Common myeloid progenitor, CD34-positive (primary cell): ENCODE data around the gene ARHGEF7.

Experiments used
- CTCF ChIA-PET: fragments of 350-600 bp; sonication (Branson Sonifier 250); formaldehyde crosslinking; loops from one replicate; lab custom pipeline; 2021; ENCODE audit warnings: antibody characterized with exemption; lab: Charles Lee
- POLR2A ChIA-PET: fragments of 350-600 bp; sonication (Branson Sonifier 250); formaldehyde crosslinking; loops from one replicate; lab custom pipeline; 2021; ENCODE audit warnings: antibody characterized with exemption; lab: Charles Lee
- DNase-seq, 3 donors: peaks; one replicate each; pipeline versions ENCODE4 v3.0.0 to v3.0.0-alpha.2; 2013
- H3K27ac ChIP-seq, 2 experiments: 1 replicate in 1 of 2; 2 replicates in 1 of 2; pipeline ENCODE4 v1.7.0; 2013; ENCODE audit warnings: inconsistent platforms in 2 of 2, low read length in 2 of 2, mild to moderate bottlenecking in 2 of 2, low read depth in 1 of 2, moderate library complexity in 1 of 2; ENCODE audit not compliant: severe bottlenecking in 2 of 2, insufficient read depth in 1 of 2, poor library complexity in 1 of 2
- H3K27me3 ChIP-seq, 5 experiments: replicated peaks in 2 of 5; 1 replicate in 3 of 5; 2 replicates in 2 of 5; pipeline versions ENCODE4 v1.6.1 to v1.7.0; 2013; ENCODE audit warnings: low read length in 4 of 5, mild to moderate bottlenecking in 2 of 5, moderate library complexity in 2 of 5, inconsistent platforms in 1 of 5; ENCODE audit not compliant: insufficient read depth in 5 of 5, control insufficient read depth in 4 of 5
- H3K36me3 ChIP-seq, 4 experiments: 1 replicate in 2 of 4; 2 replicates in 2 of 4; pipeline versions ENCODE4 v1.6.1 to v1.7.0; 2013; ENCODE audit warnings: low read length in 3 of 4, control low read depth in 1 of 4, mild to moderate bottlenecking in 1 of 4; ENCODE audit not compliant: control insufficient read depth in 4 of 4, insufficient read depth in 4 of 4
- H3K4me1 ChIP-seq, 4 experiments: 1 replicate in 3 of 4; 2 replicates in 1 of 4; pipeline versions ENCODE4 v1.6.1 to v1.7.1; 2013; ENCODE audit warnings: low read length in 3 of 4, mild to moderate bottlenecking in 3 of 4, control low read depth in 1 of 4, inconsistent platforms in 1 of 4, moderate library complexity in 1 of 4; ENCODE audit not compliant: control insufficient read depth in 4 of 4, insufficient read depth in 4 of 4; ENCODE audit errors: control extremely low read depth in 1 of 4
- H3K4me3 ChIP-seq, 7 experiments: 1 replicate in 4 of 7; 2 replicates in 3 of 7; pipeline versions ENCODE4 v1.5.1 to v1.7.0; 2013; ENCODE audit warnings: mild to moderate bottlenecking in 7 of 7, low read length in 6 of 7, moderate library complexity in 6 of 7, inconsistent platforms in 2 of 7, low read depth in 2 of 7, control low read depth in 1 of 7; ENCODE audit not compliant: insufficient read depth in 4 of 7, control insufficient read depth in 1 of 7; ENCODE audit errors: extremely low read depth in 1 of 7
- H3K9me3 ChIP-seq, 5 experiments: 1 replicate in 4 of 5; 2 replicates in 1 of 5; pipeline versions ENCODE4 v1.6.1 to v1.7.1; 2013; ENCODE audit warnings: low read length in 4 of 5, mild to moderate bottlenecking in 2 of 5, inconsistent platforms in 1 of 5, low read depth in 1 of 5, moderate library complexity in 1 of 5; ENCODE audit not compliant: control insufficient read depth in 4 of 5, insufficient read depth in 2 of 5; ENCODE audit errors: control extremely low read depth in 1 of 5
- WGBS: methylation state at CpG from one replicate; pipeline ENCODE4 v1.1.5; 2013; ENCODE audit not compliant: insufficient coverage; 5-methylcytosine and 5-hydroxymethylcytosine counted together

Gene ARHGEF7

DNA sequence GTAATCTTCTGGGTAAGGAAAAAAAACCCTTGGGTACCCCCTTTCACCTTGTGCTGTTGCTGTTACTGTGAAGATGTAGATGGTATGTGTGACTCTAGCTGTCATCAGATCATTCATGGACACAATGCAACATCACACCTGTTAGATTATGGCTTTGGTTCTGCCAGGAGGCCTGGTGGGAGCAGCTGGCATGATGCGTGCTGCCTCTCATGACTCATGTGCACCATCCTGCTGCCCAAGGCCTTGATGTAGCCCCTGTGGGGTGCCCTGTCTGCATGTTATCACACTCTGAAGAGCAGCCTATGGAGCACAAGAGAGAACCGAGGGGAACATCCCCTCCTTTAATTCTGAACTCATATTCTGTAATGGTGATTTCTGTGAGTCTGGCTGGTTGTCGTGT is 147.6 kb downstream of the ARHGEF7 start:
- DNase-seq = no peak
- Histone ChIP-seq H3K4me1 (no peaks in the 10 kb centered on the region), H3K27ac (no peak overlapping the region), H3K36me3 (peaks cover 12 to 50% (median 28%) of the 10 kb centered on the region in 4 experiments), H3K27me3 (no peaks in the 10 kb centered on the region), H3K9me3 (peaks cover 0 to 24% (median 12%) of the 10 kb centered on the region in 5 experiments), H3K4me3 (no peak overlapping the region)
- ChIA-PET POLR2A (interaction anchor here (0.6 kb wide), 1 partner anchor 222 kb away, joined by 3 read pairs; no protein-coding TSS in a partner anchor), CTCF (interaction anchor here (0.5 kb wide), 1 partner anchor 16 kb away, joined by 3 read pairs; no protein-coding TSS in a partner anchor)
- 100% methylated on average over 2 of the region's 3 CpGs for WGBS

DNA sequence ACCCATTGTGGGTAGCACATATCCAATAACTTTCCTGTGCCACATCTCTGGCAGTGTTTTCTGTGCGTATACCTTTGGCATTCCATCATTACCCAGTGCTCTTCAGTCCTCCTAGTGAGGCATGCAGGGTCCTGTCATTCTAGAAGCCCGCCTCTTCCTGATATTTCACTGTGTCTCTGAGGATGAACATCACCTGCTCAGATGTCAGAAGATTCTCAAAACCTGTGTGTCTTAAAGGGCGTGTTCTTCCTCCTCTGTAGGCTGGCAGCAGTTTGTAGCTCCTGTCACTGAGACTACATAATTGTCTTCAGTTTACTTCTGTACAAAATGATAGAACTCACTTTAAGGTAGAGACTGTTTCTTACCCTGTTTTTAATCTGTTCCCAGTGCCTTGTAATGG is 148.5 kb downstream of the ARHGEF7 start:
- Histone ChIP-seq H3K36me3 (peaks cover 12 to 48% (median 25%) of the 10 kb centered on the region in 4 experiments), H3K4me1 (no peaks in the 10 kb centered on the region), H3K4me3 (no peak overlapping the region), H3K27me3 (no peaks in the 10 kb centered on the region), H3K9me3 (peaks cover 0 to 16% (median 9%) of the 10 kb centered on the region in 5 experiments), H3K27ac (no peak overlapping the region)
- DNase-seq = no peak
- ChIA-PET CTCF (no interaction called here), POLR2A (no interaction called here)
- WGBS = 100% methylated on average over 2 of the region's 3 CpGs

DNA sequence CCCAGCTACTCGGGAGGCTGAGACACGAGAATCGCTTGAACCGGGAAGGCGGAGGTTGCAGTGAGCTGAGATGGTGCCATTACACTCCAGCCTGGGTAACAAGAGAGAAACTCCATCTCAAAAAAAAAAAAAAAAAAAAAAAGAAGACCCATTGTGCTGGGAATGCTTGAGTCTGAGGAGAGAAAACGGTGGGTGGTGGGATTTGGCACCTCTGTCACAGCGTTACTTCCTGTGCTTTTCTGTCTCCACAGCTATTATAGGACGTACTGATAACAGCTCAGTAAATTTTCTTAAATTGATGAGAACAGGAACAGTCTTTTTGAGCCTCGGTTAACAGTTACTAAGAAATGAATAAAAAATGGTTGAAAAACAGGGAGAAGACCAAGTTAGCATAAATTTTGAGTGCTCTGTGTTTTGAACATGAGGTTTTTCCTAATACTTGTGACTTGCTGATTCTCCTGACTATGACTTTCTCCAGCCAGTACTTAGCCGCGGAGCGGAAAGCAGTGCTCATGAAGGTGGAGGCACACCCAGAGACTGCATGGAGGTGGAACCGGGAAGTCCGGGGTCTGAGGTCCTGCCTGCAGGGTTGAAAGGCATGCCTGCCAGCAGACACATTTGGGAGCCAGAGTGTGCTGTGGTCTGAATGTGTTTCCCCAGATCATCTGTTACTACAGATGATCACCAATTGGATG is 150.0 kb downstream of the ARHGEF7 start:
- DNase-seq = no peak
- no peak overlapping the region for H3K27ac ChIP-seq
- H3K4me3 ChIP-seq = no peak overlapping the region
- peaks cover 0 to 2% (median 0%) of the 10 kb centered on the region in 5 experiments for H3K9me3 ChIP-seq
- peaks cover 11 to 53% (median 29%) of the 10 kb centered on the region in 4 experiments for H3K36me3 ChIP-seq
- 96% methylated on average over 5 of the region's 14 CpGs for WGBS
- no peaks in the 10 kb centered on the region for H3K27me3 ChIP-seq
- ChIA-PET CTCF (no interaction called here), POLR2A (no interaction called here)
- H3K4me1 ChIP-seq = no peaks in the 10 kb centered on the region

DNA sequence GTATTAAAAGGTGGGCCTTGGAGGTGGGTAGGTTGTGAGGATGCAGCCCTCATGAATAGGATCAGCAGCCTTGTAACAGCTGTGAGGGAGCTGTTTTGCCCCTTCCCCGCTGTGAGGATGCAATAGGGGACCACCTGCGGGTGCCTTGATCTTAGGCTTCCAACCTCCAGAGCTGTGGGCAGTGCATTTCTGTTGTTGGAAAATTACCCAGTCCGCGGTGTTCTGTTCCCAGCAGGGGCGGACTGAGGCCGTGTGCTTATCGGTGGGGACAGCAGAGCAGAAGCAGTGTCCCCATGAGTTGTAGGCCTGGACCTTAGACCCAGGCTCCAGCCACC is 150.6 kb downstream of the ARHGEF7 start:
- DNase-seq = no peak
- ChIA-PET CTCF (no interaction called here), POLR2A (no interaction called here)
- H3K36me3 ChIP-seq = peaks cover 11 to 53% (median 31%) of the 10 kb centered on the region in 4 experiments
- WGBS = 96% methylated on average over 7 of the region's 7 CpGs
- H3K27me3 ChIP-seq = no peaks in the 10 kb centered on the region
- no peak overlapping the region for H3K27ac ChIP-seq
- H3K9me3 ChIP-seq = no peaks in the 10 kb centered on the region
- no peak overlapping the region for H3K4me3 ChIP-seq
- no peaks in the 10 kb centered on the region for H3K4me1 ChIP-seq

DNA sequence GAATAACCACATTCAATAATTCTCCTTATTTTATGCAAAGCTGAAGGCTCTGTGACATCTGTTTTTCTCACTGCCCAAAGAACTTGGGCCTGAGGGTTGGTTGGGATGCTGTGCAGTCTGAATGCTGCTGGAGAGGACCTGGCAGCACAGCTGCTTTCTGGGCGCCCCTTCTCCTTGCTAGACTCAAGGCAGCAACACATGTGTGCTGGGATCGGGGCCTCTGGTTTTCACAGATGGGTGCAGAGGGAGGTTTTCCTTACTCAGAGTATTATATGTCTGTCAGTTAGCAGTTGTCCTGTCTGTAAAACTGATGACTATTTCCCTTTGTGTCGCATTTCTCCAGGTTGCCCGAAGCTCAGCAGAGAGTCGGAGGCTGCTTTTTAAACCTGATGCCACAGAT is 152.1 kb downstream of the ARHGEF7 start:
- DNase-seq = no peak
- WGBS = 100% methylated on average over 4 of the region's 5 CpGs
- CTCF ChIA-PET = no interaction called here
- POLR2A ChIA-PET = no interaction called here
- no peak overlapping the region for H3K4me3 ChIP-seq
- no peaks in the 10 kb centered on the region for H3K9me3 ChIP-seq
- H3K27ac ChIP-seq = no peak overlapping the region
- no peaks in the 10 kb centered on the region for H3K4me1 ChIP-seq
- no peaks in the 10 kb centered on the region for H3K27me3 ChIP-seq
- H3K36me3 ChIP-seq = peaks cover 9 to 62% (median 40%) of the 10 kb centered on the region in 4 experiments

DNA sequence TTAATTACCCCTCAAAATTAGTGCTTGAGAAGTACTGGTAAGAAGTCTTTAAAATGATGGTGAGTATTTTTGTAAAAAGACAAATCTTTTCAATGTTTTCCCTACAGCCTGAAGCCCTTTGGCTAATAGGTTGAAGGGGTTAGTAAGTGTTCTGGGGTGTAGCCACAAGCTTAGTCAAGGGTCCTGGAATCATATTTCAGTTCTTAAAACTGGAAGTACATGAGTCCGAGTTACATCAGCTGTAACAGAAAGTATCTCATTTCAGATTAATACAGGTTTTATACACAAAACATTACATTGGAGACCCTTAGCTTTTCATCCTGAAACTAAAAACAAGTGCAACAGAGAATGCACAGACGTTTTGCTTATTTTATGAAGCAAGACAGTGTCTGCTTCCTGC is 152.7 kb downstream of the ARHGEF7 start:
- no peaks in the 10 kb centered on the region for H3K27me3 ChIP-seq
- H3K4me1 ChIP-seq = no peaks in the 10 kb centered on the region
- no peak overlapping the region for H3K27ac ChIP-seq
- H3K4me3 ChIP-seq = no peak overlapping the region
- H3K36me3 ChIP-seq = peaks cover 9 to 66% (median 42%) of the 10 kb centered on the region in 4 experiments
- CTCF ChIA-PET = no interaction called here
- no peak for DNase-seq
- POLR2A ChIA-PET = no interaction called here
- H3K9me3 ChIP-seq = no peaks in the 10 kb centered on the region
- 89% methylated on average over 1 of the region's 2 CpGs for WGBS

DNA sequence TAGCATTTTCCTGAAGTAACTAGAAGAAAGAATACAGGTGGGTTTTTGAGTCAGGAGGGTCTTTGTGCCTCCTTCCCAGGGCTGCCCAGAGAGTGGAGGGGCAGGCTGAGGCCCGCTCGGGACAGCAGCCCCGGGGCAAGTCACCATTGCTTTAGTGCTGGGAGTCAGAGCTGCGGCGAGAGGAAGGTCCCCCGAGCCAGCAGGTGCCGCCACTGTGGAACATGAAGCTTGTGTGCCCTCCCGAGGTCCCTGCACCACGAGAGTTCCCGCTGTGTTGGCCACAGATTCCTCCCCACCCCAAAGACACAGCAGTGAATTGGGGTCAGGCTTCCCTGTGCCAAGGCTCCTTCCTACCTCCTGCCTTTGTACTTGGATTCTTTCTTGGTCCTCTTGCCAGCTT is 154.4 kb downstream of the ARHGEF7 start:
- POLR2A ChIA-PET = interaction anchor here (0.6 kb wide), 1 partner anchor 10 kb away, joined by 3 read pairs; no protein-coding TSS in a partner anchor
- no peak overlapping the region for H3K27ac ChIP-seq
- H3K4me1 ChIP-seq = no peaks in the 10 kb centered on the region
- WGBS = 95% methylated on average over 9 of the region's 10 CpGs
- CTCF ChIA-PET = no interaction called here
- H3K27me3 ChIP-seq = no peaks in the 10 kb centered on the region
- no peak for DNase-seq
- peaks cover 11 to 81% (median 47%) of the 10 kb centered on the region in 4 experiments for H3K36me3 ChIP-seq
- no peaks in the 10 kb centered on the region for H3K9me3 ChIP-seq
- no peak overlapping the region for H3K4me3 ChIP-seq
